Measurements from ENCODE around the gene CDK5R2. TPM values are rescaled to one million over a fixed set of nuclear protein-coding genes. Genes with fewer than 3 reads are reported as not detected.

CDK5R2 gene
- total RNA-seq, 1 donor: not detected

DNA sequence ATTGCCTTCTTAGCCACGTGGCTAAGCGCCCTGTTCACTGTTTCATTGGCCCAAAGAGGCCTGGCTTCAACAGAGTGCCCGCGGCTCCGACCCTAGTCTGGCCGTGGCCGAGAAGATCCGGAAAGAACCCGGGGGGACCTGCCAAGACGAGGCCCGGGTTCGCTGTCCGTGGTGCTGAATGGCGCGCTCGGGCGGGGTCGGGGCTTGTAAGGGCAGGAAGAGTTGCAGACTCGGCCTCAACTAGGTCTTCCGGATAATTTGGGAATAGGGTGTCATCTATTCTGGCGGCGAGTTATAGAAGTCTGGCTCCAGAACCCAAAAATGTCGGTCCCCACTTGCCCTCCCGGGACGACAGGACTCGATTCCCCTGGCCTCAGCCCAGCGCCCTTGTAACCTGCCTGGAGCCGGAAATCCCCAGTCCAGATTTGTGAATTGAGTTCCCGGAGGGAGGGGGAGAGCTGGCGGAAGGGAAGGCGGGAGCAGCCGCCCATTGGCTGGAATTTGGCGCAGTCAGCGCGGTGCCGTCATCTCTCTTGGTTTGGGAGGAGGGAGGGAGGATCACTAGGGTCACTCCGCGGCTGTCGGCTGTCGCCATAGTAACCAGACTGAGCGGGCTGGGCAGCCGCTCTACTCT, 3.5 kb downstream of the CDK5R2 start:
- TF ChIP-seq, protein P1, sequence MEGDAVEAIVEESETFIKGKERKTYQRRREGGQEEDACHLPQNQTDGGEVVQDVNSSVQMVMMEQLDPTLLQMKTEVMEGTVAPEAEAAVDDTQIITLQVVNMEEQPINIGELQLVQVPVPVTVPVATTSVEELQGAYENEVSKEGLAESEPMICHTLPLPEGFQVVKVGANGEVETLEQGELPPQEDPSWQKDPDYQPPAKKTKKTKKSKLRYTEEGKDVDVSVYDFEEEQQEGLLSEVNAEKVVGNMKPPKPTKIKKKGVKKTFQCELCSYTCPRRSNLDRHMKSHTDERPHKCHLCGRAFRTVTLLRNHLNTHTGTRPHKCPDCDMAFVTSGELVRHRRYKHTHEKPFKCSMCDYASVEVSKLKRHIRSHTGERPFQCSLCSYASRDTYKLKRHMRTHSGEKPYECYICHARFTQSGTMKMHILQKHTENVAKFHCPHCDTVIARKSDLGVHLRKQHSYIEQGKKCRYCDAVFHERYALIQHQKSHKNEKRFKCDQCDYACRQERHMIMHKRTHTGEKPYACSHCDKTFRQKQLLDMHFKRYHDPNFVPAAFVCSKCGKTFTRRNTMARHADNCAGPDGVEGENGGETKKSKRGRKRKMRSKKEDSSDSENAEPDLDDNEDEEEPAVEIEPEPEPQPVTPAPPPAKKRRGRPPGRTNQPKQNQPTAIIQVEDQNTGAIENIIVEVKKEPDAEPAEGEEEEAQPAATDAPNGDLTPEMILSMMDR (IDR thresholded peaks at IDR 0.05; ENCODE audit: insufficient read depth, low read depth, low read length): no peak
- DNase-seq (ENCODE audit: low read depth): peak; percentile 66
- H3K4me3 ChIP-seq (ENCODE audit: low read depth, low read length): peak overlapping the region; percentile 14

DNA sequence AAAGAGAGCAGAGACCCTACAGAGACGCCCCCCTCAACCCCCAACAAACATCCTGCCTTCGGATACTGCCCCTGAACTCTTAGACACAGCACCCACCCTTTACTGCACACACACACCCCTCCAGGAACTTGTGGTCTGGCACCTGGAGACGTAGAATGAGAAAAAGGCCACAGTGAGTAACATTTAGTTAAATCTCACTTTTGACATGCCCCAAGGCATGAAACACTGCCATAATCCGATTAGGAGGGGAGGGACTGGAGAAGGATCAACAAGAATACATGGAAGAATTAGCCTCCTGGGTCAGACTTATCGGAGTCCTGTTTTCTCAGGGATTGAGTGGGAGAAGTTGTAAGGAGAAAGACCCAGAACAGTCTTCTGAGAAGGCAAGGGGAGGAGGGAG, 4.1 kb downstream of the CDK5R2 start:
- H3K4me3 ChIP-seq (ENCODE audit: low read depth, low read length): no peak overlapping the region
- no peak for DNase-seq (ENCODE audit: low read depth)
- TF ChIP-seq, protein P1 (IDR thresholded peaks at IDR 0.05; ENCODE audit: insufficient read depth, low read depth, low read length): no peak

- peak; percentile 58 for DNase-seq (ENCODE audit: low read depth)
- H3K4me3 ChIP-seq (ENCODE audit: low read depth, low read length): no peak overlapping the region
- TF ChIP-seq, protein P1 (IDR thresholded peaks at IDR 0.05; ENCODE audit: insufficient read depth, low read depth, low read length): no peak
These were observed 4.7 kb downstream of the CDK5R2 start for GRCh38 chr2:218964041-218964771.

- no peak for DNase-seq (ENCODE audit: low read depth)
- TF ChIP-seq, protein P1 (IDR thresholded peaks at IDR 0.05; ENCODE audit: insufficient read depth, low read depth, low read length): no peak
- no peak overlapping the region for H3K4me3 ChIP-seq (ENCODE audit: low read depth, low read length)
These were observed 11.4 kb downstream of the CDK5R2 start for GRCh38 chr2:218970894-218971293.

DNA sequence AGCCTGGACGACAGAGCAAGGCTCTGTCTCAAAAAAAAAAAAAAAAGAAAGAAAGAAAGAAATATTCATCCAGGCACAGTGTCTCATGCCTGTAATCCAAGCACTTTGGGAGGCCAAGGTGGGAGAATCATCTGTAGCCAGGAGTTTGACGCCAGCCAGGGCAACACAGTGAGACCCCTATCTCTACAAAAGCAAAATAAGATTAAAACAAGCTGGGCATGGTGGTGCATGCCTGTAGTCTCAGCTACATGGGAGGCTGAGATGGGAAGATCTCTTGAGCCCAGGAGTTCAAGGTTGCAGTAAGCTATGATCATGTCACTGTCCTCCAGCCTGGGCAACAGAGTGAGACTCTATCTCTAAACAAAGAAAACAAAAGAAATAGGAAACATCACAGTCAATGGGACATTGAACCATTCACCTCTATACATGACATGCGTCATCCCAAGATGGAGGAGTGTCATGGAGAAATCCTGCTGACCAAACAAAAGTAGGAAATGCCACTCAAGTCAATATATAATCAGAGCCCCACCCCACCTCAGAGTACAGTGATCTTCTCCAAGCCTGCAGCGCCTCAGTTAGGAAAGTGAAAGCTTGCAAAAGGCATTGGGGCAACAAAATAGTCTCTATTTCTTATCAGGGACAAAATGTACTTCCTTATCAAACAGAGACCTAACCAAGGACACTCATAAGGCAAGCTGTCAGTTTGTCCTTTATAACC, 15.8 kb downstream of the CDK5R2 start:
- TF ChIP-seq, protein P1 (IDR thresholded peaks at IDR 0.05; ENCODE audit: insufficient read depth, low read depth, low read length): no peak
- no peak for DNase-seq (ENCODE audit: low read depth)
- H3K4me3 ChIP-seq (ENCODE audit: low read depth, low read length): no peak overlapping the region

- TF ChIP-seq, protein P1 (IDR thresholded peaks at IDR 0.05; ENCODE audit: insufficient read depth, low read depth, low read length): peak; percentile 90
- H3K4me3 ChIP-seq (ENCODE audit: low read depth, low read length): peak overlapping the region; percentile 26
- DNase-seq (ENCODE audit: low read depth): peak; percentile 76
These were observed 20.6 kb downstream of the CDK5R2 start for GRCh38 chr2:218979846-218980734.
